Body of pancreas (tissue), 4 donors: ENCODE measurements around the gene PEA15. TPM values are rescaled to one million over a fixed set of nuclear protein-coding genes. Genes with fewer than 3 reads are reported as not detected.

Source experiments
- ATAC-seq: fragments of 150-250 bp; one replicate; pipeline ENCODE4 v1.9.1; 2016
- DNase-seq, 4 donors: peaks; one replicate each; pipeline ENCODE4 v3.0.0-alpha.2; 2019
- H3K27ac ChIP-seq, 4 donors: fragments of 200-600 bp; sonication (generic); 1 replicate in 3 of 4; 2 replicates in 1 of 4; pipeline versions ENCODE4 v1.5.1 to v1.6.1; 2016 to 2019; ENCODE audit warnings: mild to moderate bottlenecking in 1 of 4, mixed read lengths in 1 of 4, moderate library complexity in 1 of 4
- H3K27me3 ChIP-seq, 2 donors: fragments of 200-600 bp; sonication (generic); one replicate each; pipeline ENCODE4 v1.6.0; 2016; ENCODE audit warnings: mild to moderate bottlenecking in 1 of 2
- H3K36me3 ChIP-seq, 2 donors: fragments of 200-600 bp; sonication (generic); replicated peaks in 1 of 2; 2 replicates each; pipeline ENCODE4 v1.5.1; 2016; ENCODE audit warnings: low read depth in 2 of 2; ENCODE audit not compliant: insufficient read depth in 1 of 2
- H3K4me1 ChIP-seq: fragments of 200-600 bp; sonication (generic); one replicate; pipeline ENCODE4 v1.6.0; 2016
- H3K4me3 ChIP-seq, 2 donors: fragments of 200-600 bp; sonication (generic); 1 replicate in 1 of 2; 2 replicates in 1 of 2; pipeline ENCODE4 v1.5.1; 2016 to 2019
- H3K9me3 ChIP-seq, 3 donors: fragments of 200-600 bp; sonication (generic); 1 replicate in 2 of 3; 2 replicates in 1 of 3; pipeline ENCODE4 v1.5.1; 2016
- POLR2A ChIP-seq, 3 donors: fragments of 450-650 bp; IDR thresholded peaks; one replicate each; pipeline ENCODE4 v1.6.1; 2016; ENCODE audit warnings: antibody characterized with exemption in 3 of 3, mild to moderate bottlenecking in 2 of 3
- WGBS, 2 donors: methylation state at CpG; one replicate each; pipeline ENCODE4 v1.1.5; 2017; 5-methylcytosine and 5-hydroxymethylcytosine counted together
- intact Hi-C: fragments of 100-400 bp; cut with DNase I; formaldehyde crosslinking; loops from one replicate; pipeline ENCODE4 v1.15.1; 2023
- total RNA-seq, 2 donors: library from RNA; depleted of rRNA; stranded (reverse); fragments of >200 nt; gene quantifications; one replicate each; pipeline ENCODE4 v1.1.0, GENCODE V29; 2016
- TF ChIP-seq, protein P1 (sequence below), 7 experiments: fragments of 450-650 bp in 4 of 7; fragments of 200-600 bp in 3 of 7; sonication (generic) in 3 of 7; IDR thresholded peaks; one replicate each; pipeline ENCODE4 v1.5.1; 2016 to 2019; ENCODE audit warnings: antibody characterized with exemption in 7 of 7

The PEA15 gene, protein sequence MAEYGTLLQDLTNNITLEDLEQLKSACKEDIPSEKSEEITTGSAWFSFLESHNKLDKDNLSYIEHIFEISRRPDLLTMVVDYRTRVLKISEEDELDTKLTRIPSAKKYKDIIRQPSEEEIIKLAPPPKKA
- 10 to 100 TPM; 21.4 to 23.9 TPM for total RNA-seq

DNA sequence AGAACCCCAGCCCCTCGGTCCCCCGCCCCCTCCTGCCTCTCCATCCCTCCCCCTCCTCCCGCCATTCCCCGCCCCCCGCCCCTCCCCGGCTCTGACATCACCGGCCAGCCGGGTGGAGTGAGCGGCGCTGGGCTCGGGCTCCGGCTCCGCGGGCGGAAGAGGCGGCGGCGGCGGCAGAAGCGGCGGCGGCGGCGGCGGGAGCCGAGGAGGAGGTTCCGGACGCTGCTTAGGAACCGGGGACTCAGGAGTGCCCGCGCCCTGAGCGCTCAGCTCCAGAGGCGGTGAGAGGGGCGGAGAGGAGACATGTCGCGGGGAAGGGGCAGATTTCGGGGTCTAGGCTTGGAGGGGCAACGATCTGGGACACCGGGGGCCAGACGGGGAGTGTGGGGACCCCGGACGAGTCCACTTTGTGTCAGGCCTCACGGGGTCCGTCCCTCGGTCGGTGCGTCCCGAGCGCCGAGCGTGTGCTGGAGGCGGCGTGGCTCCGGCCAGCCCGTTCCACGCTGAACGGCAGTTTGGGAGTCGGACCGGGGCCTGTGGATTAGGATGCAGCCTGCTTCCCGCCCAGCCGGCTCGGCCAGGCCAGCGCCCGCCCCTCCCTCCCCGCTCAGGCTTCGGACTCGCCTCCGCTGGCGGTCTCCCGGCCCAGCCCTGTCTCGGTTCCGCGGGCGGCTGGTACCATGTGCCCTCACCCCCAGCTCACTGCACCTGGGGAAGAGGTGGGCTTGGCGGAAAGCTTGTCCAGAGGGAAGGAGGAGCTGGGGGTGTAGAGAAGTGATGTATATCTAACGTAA is at the start of gene PEA15:
PEA15 (plus strand) TSS at position 143 of the 794 bp plus-strand sequence. CDS start 6,161 bp downstream, outside the sequence.
- ATAC-seq (peak; percentile 86), DNase-seq (peak; percentile 72 to 81 (median 78))
- peak; percentile 61 to 77 (median 76) for TF ChIP-seq POLR2A (IDR thresholded peaks at IDR 0.05)
- TF ChIP-seq, protein P1, sequence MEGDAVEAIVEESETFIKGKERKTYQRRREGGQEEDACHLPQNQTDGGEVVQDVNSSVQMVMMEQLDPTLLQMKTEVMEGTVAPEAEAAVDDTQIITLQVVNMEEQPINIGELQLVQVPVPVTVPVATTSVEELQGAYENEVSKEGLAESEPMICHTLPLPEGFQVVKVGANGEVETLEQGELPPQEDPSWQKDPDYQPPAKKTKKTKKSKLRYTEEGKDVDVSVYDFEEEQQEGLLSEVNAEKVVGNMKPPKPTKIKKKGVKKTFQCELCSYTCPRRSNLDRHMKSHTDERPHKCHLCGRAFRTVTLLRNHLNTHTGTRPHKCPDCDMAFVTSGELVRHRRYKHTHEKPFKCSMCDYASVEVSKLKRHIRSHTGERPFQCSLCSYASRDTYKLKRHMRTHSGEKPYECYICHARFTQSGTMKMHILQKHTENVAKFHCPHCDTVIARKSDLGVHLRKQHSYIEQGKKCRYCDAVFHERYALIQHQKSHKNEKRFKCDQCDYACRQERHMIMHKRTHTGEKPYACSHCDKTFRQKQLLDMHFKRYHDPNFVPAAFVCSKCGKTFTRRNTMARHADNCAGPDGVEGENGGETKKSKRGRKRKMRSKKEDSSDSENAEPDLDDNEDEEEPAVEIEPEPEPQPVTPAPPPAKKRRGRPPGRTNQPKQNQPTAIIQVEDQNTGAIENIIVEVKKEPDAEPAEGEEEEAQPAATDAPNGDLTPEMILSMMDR (IDR thresholded peaks at IDR 0.05): no peak
- 0% methylated on average over 1 to 73 of the region's 76 CpGs for WGBS, 2 donors
- Histone ChIP-seq H3K9me3 (no peaks in the 10 kb centered on the region), H3K27me3 (no peaks in the 10 kb centered on the region), H3K4me3 (peak within 1 kb of the TSS; percentile 58 to 65), H3K27ac (peak within 1 kb of the TSS; percentile 72 to 88 (median 84)), H3K36me3 (no peaks in the 10 kb centered on the region), H3K4me1 (peaks cover 48% of the 10 kb centered on the region)
- intact Hi-C loops: no loop called here

DNA sequence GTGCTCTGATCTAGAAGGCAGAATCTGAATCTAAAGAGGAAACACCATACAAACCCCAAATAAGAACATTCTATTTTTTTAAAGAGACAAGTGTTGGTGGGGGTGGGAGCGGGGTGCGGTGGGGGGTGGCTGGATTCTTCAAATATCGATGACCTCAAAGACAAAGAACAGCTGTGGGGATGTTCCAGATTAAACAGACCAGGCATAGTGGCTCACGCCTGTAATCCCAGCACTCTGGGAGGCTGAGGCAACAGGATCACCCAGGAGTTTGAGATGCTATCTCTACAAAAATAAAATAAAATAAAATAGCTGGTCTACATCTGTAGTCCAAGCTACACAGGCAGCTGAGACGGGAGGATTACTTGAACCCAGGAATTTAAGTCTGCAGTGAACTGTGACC is 48.8 kb upstream of the PEA15 start:
- H3K4me1 ChIP-seq: peaks cover 7% of the 10 kb centered on the region
- no peaks in the 10 kb centered on the region for H3K36me3 ChIP-seq
- TF ChIP-seq POLR2A (IDR thresholded peaks at IDR 0.05): no peak
- TF ChIP-seq, protein P1 (IDR thresholded peaks at IDR 0.05): no peak
- ATAC-seq (no peak), DNase-seq (no peak)
- no peak overlapping the region for H3K4me3 ChIP-seq
- no peaks in the 10 kb centered on the region for H3K27me3 ChIP-seq
- no peak overlapping the region for H3K27ac ChIP-seq
- 84 to 85% methylated on average over 5 of the region's 5 CpGs for WGBS, 2 donors
- intact Hi-C loops: no loop called here
- H3K9me3 ChIP-seq: no peaks in the 10 kb centered on the region

DNA sequence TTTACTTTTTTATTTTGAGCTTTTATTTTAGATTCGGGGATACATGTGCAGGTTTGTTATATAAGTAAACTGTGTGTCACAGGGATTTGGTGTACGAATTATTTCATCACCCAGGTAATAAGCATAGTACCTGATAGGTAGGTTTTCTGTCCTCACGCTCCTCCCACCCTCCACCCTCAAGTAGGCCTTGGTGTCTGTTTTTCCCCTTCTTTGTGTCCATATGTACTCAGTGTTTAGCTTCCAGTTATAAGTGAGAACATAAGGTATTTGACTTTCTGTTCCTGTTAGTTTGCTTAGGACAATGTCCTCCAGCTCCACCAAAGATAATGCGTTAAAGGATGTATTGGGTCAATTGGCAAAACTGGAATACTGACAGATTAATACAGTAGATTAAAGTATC is 48.0 kb upstream of the PEA15 start:
- ATAC-seq: no peak
- 70 to 73% methylated on average over 4 of the region's 4 CpGs for WGBS, 2 donors
- Histone ChIP-seq H3K4me3 (no peak overlapping the region), H3K36me3 (no peaks in the 10 kb centered on the region), H3K4me1 (peaks cover 7% of the 10 kb centered on the region), H3K27me3 (no peaks in the 10 kb centered on the region), H3K9me3 (no peaks in the 10 kb centered on the region), H3K27ac (no peak overlapping the region)
- intact Hi-C loops: no loop called here
- no peak for DNase-seq
- no peak for TF ChIP-seq POLR2A (IDR thresholded peaks at IDR 0.05)
- TF ChIP-seq, protein P1 (IDR thresholded peaks at IDR 0.05): no peak

DNA sequence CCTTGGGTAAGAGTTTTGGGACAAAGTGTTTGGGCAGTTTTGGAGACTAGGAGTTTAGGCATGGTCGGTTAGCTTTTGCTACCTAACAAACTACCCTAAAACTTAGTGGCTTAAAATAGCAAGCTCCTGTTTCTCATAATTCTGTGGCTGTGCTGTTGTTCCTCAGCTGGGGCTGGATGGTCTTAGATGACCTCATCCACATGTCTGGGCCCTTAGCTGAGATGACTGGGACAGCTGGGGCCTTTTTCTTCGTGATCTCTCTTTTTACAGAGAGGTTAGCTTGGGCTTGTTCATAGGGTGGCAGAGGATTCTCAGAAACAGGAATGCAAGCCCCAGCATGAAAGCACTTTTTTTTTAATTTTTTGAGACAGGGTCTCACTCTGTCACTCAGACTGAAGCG is 47.2 kb upstream of the PEA15 start:
- Histone ChIP-seq H3K4me3 (no peak overlapping the region), H3K36me3 (no peaks in the 10 kb centered on the region), H3K27me3 (no peaks in the 10 kb centered on the region), H3K27ac (no peak overlapping the region), H3K9me3 (no peaks in the 10 kb centered on the region), H3K4me1 (peaks cover 7% of the 10 kb centered on the region)
- DNase-seq (no peak), ATAC-seq (no peak)
- intact Hi-C loops: no loop called here
- TF ChIP-seq, protein P1 (IDR thresholded peaks at IDR 0.05): no peak
- TF ChIP-seq POLR2A (IDR thresholded peaks at IDR 0.05): no peak
- WGBS, 2 donors: 96 to 100% methylated on average over 3 of the region's 3 CpGs
